ENCODE measurements around the gene NFX1.
"Not testable (repeated sequence)": the region's sequence is repeated elsewhere in the genome, so short reads cannot be mapped to it uniquely, and the experiment has no call there.

The NFX1 gene

DNA sequence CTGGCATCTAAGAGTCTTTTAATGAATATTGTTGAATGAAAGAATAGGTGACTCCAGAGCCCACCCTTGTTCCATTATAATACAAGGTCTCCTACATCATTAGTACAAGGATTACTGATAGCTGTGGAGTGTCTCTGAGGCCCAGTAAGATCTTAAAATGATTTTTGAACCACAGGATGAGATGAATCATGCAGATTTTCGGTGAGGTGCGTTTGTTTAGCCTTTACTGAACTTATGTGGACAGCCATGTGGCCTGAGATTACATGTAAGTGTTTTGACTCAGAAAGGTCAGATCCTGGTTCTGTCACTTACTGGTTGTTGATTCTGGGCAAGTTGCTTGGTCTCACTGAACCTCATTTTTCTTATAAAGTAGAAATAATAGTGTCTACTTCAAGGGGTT is 21.6 kb downstream of the NFX1 start:
- DNase-seq: no peak

DNA sequence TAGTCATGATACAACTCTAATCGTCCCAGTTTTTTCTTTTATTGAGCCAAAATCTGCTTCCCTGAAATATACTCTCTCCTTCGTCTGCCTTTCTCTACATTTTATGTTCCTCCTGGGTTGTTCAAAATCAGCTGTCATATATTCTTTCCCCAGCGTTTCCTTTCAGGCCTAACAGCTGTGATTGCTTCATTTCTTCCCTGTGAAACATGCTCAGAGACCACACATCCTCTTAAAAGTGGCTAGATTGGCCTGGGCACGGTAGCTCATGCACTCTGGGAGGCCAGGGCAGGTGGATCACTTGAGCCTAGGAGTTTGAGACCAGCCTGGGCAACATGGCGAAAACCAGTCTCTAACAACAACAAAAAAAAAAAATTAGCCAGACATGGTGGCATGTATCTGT is 25.1 kb downstream of the NFX1 start:
- no peak for DNase-seq

DNA sequence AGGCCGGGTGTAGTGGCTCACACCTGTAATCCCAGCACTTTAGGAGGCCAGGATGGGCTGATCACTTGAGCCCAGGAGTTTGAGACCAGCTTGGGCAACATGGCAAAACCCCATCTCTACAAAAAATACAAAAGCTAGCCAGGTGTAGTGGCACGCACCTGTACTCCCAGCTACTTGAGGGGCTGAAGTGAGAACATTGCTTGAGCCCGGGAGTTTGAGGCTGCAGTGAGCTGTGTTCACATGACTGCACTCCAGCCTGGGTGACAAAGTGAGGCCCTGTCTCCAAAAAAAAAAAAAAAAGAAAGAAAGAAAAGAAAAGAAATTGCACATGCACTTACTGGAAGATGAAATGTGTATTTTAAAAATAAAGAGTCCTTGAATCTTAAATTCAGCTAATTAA is 26.8 kb downstream of the NFX1 start:
- DNase-seq: not testable (repeated sequence)

DNA sequence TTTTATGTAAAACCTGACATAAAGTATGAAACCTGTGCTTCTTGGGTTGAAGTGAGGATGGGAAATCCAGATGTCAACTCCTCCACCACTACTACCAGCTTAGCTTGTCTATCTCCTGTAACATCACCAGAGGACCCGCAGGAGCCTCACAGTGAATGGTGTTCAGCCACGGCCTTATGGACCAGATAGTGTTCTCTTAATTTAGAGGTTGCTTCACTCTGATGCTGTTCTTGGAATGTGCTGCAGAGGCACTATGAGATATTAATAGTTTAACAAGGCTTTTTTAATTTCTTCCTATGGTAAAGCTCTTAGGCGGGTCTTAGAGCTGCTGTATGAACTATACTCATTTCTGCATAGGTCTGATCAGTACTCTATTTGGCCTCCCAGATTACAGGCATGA is 27.9 kb downstream of the NFX1 start:
- no peak for DNase-seq

DNA sequence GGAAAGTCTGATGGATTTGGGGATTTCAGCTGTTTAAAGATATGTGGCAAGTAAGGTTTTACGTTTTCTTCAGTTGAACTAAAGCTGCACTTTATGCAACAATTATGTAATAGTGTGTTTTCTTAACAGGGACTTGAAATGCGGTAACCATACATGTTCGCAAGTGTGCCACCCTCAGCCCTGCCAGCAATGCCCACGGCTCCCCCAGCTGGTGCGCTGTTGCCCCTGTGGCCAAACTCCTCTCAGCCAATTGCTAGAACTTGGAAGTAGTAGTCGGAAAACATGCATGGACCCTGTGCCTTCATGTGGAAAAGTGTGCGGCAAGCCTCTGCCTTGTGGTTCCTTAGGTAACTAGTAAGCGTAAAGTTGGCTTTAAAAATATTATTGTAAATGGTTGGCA is 28.5 kb downstream of the NFX1 start:
- no peak for DNase-seq

DNA sequence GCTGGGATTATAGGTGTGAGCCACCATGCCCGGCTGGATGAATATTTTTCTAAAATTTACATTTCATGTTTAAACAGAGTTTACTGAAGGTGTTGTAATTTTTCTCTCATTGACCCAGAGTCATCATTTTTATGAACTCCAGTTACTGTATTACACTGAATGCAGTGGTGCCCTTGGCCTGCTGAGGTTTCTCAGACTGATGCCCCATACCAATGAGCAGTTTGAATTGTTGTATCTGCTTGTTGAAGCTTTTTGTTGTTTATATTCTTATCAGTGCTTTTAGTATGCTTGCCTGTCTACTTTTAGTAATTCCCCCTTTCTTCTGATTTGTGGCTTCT is 29.9 kb downstream of the NFX1 start:
- no peak for DNase-seq

DNA sequence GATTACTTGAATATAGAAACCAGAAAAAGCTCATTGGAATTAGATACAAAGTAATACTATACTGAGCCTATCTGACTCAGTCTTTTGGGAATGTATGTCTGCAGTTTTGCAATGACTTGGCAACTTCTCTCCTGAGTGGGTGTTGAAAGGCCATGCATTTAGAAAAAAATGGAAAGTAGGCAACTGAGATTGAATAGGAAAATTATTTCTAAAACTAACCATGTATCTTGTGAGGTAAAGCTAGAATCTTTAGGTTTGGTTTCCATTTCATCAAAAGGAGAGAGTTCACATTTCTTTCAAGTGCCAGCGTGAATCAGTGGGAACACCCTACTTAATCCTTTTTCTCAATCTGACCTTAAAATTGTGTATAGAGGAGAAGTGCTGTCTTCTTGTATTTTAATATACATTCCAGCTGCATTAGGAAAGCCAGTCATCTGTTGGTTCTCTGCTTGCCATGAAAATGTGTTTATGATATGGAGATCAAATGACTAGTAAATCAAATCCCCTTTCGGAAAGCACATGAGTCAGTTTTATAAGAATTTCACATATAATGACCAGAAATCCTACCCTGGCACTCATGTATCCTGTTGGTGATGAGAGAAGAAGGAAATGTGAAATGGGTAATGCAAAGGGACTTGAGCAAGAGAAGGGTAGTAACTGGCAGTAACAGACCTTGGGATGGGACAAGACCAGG is 30.4 kb downstream of the NFX1 start:
- no peak for DNase-seq

DNA sequence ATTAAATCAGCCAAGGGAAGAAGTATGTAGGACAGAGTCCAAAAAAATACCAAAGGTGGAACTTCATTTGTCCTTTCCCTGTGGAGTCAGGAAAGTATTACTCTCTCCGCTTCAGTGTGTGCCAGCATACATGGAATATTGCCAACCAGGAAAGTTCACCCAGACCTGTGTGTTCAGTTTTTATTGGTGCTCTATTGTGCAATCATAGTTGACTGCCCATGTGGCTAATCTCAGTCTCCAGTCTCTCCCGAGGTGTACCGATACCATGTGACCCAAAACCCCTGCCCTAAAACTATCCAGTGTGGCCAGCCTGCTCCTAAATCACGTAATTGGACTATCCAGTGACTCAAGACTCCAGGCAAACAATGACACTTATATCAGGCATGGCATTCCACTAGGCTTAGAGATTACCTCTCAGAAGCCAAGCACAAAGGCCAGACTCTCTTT is 38.8 kb downstream of the NFX1 start:
- DNase-seq: no peak

DNA sequence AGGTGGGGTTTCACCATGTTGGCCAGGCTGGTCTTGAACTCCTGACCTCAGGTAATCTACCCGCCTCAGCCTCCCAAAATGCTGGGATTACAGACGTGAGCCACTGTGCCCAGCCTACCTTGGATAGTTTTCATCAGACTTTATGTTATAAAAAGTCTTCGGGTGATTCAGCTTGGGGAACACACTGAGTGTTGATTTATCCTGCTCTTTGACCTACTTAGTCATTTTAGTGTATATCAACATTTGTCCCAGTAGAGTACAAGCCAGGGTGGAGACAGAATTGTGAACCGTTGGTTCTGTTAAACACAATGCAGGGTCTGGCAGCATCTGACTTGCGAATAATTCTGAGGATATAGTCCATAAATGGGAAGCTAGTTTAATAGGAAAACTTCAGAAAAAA is 39.7 kb downstream of the NFX1 start:
- no peak for DNase-seq

DNA sequence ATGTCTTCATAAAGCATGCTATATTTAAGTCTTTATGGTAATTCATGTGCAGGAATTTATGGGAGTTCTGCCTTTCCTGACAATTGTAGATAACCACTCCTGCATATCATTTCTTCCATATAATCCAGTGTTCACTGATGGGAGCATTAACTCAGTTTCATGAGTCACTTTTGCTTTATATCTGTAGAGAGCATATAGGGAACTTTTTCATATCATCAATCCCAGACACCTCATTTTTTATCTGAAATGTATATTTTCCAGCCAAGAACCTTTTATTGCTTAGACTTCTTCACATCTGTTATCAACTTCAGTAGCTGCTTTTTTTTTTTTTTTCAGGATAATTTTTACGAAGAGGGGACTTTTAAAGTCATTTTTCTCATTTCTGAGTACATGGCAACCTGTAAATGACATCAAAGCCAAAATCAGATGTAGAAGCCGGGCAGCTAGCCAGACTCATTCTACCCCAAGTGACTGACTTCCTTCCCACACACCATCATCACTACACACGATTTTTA is 41.1 kb downstream of the NFX1 start:
- DNase-seq: no peak

DNA sequence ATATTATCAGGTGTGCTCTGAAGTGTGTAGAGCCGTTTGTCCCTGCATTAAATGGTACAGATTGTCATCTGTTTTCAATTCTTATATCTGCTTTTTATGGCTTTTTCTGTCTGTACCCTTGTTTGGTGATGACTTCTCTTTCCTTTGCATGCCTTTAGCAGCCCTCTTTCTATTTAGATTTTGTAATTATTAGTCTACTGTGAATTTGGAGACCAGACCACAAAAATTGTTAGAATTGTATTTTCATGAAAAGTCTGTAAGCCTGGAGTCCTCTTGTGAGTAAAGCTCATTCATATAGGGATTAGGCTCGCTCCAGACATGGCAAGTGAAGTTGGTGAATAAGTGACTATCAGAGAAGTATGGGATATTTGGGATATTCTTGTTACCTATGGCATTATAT is 41.7 kb downstream of the NFX1 start:
- DNase-seq: no peak

DNA sequence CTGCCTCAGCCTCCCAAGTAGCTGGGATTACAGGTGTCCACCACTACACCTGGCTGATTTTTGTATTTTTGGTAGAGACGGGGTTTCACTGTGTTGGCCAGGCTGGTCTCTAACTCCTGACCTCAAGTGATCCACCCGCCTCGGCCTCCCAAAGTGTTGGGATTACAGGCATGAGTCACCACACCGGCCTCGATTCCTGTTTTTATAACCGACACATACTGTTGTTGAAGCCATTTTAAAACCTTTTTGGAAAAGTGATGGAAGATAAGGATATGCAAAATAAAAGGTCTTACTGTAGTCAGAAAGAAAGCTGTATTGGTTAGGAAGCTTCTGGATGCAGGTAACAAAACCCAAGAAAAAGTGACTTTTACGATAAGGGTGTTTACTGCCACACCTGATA is 42.6 kb downstream of the NFX1 start:
- not testable (repeated sequence) for DNase-seq

DNA sequence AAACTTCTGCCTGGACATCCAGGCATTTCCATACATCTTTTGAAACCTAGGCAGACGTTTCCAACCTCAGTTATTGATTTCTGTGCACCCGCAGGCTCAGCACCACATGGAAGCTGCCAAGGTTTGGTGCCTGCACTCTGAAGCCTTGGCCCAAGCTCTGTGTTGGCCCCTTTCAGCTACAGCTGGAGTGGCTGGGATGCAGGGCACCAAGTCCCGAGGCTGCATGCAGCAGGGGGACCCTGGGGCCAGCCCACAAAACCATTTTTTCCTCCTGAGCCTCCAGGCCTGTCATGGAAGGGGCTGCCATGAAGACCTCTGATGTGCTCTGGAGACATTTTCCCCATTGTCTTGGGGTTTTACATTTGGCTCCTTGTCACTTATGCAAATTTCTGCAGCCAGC is 49.9 kb downstream of the NFX1 start:
- DNase-seq: no peak

DNA sequence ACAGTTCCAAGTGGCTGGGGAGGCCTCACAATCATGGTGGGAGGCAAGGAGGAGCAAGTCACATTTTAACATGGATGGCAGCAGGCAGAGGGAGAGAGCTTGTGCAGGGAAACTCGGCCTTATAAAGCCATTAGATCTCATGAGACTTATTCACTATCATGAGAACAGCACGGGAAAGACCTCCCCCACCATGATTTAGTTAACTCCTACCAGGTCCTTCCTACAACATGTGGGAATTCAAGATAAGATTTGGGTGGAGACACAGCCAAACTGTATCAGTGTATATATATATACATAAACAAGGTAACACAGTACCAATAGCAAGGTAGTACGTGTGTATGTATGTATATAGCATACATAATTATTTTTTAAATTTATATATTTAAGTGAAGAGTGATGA is 50.9 kb downstream of the NFX1 start:
- no peak for DNase-seq

DNA sequence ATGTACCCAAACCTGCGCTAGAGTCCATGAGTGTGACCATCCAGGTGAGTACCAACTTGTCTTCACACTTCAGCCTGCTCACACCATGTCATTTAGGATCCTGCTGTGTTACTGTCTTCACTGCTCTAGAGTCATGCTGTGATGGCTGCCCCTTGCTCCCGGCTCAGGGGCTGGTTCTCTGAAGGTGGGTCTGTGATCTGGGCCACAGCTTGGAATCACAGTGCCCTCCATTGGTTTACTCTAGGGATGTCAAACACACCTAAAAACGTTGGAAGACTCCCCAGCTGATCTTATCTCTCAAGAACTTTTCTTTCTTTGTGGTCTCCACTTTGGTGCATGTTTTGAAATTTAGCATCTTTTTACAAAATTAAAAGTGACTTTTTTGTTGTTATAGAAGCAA is 53.8 kb downstream of the NFX1 start:
- DNase-seq: no peak

DNA sequence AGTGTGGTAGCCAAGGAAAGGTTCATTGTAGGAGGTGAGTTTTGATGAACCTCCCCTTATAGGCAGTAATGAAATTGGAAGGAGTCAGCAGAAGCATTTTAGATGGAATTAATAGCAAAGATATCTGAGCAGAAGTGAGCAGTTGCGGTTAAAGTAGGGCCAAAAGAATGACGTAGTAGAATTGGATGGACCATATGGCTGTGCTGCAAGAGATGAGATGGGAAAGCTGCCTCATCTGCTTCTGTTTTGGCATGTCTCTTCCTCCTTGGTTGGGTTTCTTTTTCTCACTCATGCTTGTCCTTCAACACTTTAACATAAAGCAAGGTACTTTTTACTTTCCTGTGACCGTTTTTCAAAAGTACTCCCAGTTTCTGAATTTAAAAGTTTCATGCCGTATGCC is 56.2 kb downstream of the NFX1 start:
- DNase-seq: no peak

DNA sequence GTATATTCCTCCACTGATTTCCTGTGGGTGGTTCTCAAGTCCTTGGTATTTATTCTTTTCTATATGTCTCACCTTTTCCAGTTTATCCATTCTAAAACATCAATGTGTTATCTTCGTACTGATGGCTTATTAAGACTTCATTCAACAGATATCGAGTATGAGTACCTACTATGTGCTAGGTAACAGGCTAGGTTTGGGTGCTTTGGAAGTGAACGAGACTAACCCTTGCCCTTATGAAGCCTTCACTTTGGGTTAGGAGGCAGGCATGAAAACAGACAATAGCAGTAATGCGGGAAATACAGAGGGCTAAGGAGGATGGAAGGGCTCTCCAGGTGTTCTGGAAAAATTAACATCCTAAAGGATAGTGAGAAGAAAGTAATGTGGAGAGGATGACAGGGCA is 58.7 kb downstream of the NFX1 start:
- no peak for DNase-seq

DNA sequence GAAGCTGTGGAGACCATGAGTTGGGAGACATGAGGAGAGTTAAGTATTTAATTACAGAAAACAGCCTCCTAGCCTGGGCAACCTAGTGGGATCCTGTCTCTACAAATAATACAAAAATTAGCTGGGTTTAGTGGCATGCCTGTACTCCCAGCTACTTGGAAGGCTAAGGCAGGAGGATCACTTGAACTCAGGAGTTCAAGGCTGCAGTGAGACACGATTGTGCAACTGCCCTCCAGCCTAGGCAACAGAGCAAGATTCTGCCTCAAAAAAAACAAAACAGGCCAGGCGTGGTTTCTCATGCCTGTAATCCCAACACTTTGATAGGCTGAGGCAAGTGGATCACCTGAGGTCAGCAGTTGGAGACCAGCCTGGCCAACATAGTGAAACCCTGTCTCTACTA is 59.4 kb downstream of the NFX1 start:
- no peak for DNase-seq

DNA sequence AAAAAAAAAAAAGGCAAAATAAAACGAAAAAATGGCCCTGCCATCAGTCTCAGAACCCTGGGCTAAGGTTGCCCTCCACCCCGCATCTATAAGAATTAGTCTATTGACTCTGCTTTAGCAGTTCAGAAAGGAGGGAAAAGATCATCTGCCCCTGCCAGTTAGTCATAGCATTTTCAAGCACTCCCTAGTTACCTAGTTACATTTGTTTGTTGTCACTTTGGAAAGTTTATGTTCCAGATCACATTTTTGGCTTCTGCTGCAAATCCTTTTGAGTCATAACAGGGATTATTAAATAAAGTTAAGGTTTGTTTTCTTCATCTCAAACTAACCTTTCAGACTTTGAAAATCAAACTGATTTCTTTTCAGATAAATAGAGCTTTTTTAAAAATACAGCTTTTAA is 60.0 kb downstream of the NFX1 start:
- no peak for DNase-seq

DNA sequence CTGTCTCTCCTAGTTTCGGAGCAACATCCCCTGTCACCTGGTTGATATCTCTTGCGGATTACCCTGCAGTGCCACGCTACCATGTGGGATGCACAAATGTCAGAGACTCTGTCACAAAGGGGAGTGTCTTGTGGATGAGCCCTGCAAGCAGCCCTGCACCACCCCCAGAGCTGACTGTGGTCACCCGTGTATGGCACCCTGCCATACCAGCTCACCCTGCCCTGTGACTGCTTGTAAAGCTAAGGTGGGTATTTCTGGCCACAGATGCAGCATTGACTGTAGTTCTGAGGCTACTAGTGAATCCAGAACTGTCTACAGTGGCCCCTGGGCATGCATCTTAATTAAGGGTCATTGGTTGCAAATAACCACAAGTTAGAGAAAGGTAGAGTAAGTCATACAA is 61.2 kb downstream of the NFX1 start:
- DNase-seq: no peak

DNA sequence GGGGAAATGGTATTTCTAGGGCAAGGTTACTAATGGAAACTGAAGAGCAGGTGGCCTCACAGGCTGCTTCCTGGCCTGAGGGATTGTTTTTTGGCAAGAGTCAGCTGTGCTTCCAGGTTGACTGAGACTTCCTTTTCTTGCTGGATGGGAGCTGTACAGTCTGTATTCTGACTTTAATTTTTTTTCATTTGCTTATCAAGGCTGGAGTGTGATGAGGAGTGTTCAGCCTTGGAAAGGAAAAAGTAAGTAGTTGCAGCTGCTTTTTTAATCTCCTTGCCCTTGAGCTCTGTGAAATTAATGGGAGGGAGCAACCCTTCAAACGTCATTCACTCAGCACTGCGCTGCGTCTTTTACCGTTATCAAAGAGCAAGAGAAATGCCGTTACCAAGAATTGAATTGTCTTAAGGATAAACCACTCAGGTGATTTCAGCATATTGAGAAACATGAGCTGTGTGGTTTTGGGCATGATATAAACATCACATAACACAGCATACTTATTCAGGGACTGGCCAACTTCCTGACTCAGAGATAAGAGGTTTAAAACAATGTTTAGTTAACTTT is 64.4 kb downstream of the NFX1 start:
- DNase-seq: no peak

DNA sequence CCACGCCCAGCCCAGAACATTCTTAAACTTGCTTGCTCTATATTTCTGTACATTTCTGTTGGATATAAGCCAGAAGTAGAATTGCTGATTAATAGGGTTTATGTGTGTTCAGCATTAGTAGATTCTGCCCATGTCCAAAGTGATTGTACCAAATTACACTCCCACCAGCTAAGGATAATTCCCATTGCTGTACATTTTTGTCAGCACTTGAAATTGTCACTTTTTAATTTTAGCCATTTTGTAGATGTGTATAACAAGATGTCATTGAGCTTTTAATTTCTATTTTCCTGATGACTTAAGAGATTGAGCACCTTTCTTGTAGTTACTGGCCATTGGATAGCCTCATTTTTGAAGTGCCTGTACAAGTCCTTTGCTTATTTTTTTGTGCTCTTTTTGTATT is 65.6 kb downstream of the NFX1 start:
- no peak for DNase-seq

DNA sequence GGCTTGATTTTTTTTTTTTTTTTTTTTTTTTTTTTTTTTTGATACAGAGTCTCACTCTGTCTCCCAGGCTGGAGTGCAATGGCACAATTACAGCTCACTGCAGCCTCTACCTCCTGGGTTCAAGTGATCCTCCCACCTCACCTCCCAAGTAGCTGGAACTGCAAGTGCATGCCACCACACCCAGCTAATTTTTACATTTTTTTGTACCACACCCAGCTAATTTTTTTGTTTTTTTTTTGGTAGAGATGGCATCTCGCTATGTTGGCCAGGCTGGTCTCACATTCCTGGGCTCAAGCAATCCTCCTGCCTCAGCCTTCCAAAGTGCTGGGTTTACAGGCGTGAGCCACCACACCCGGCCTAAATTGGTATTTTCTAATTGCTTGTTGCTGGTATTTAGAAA is 68.3 kb downstream of the NFX1 start:
- DNase-seq: not testable (repeated sequence)

DNA sequence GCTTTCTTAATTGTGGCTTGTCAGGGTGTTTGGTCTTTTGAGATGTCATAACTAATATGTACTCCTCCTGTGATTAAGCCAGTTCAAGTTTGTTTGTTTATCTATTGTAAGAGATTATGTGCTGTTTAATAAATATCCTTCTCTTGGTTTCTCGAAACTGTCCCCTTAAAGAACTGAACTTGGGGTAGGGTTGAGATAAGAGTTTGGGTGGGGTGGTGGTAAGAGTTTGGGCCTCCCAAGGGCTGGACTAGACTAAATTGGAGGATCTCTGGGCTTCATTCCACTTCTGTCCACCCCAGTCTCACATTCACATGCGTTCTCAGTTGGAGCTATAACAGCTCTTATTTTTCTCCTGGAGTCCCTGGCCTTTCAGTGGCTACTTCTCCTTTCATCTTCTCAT is 73.8 kb downstream of the NFX1 start:
- no peak for DNase-seq

DNA sequence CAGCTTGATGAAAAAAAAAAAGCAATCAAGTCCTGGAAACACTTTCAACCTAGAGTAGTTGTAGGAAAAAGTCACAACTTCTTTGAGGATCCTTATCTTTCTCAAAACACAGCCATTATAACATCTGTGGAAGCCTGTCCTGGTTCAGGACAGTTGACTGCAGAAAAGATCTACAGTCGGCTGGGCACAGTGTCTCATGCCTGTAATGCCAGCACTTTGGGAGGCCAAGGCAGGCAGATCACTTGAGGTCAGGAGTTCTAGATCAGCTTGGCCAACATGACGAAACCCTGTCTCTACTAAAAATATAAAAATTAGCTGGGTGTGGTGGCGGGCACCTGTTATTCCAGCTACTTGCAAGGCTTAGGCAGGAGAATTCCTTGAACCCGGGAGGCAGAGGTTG is 74.5 kb downstream of the NFX1 start:
- not testable (repeated sequence) for DNase-seq
